GM18526 (cell line): Measurements from ENCODE around the gene GFRA4.

Source experiments
- POLR2A ChIP-seq: IDR thresholded peaks from 3 replicates; pipeline ENCODE4 v1.6.1; 2011; ENCODE audit not compliant: insufficient read length; ENCODE audit errors: extremely low read depth

Gene GFRA4

DNA sequence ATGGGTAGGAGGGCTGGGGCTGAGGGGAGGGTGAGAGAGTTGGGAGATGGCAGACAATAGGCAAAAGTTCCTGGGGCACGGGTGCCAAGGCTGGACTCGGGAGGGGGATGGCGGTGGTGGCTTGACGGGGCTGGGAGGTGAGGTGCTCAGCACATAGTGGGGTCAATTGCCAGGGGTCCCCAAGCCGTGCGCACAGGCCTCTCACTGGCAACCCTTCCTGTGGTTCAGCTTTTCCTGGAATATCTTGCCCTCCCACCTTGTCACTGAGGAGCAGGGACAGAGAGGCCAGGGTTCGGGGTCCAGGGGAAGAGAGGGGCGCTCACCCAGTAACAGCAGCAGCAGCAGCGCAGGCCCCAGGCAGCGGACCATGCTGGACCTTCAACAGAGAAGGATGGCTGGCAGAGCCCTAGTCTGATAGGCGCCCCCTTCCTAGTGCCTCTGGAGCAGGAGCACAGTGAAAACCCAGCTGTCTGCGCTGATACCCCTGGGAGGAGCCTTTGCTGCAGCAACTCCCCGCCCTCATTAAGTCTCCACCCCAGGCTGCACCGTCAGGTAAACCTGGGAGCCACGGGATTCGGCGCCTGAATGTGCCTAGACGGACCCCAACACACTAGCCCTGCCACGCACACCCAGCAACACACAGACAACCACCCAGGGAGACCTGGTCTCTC lies at the start of gene GFRA4:
GFRA4 (minus strand) TSS at position 369 of the 671 bp plus-strand sequence; CDS start at position 369, 0 bp downstream.
- no peak for TF ChIP-seq POLR2A

DNA sequence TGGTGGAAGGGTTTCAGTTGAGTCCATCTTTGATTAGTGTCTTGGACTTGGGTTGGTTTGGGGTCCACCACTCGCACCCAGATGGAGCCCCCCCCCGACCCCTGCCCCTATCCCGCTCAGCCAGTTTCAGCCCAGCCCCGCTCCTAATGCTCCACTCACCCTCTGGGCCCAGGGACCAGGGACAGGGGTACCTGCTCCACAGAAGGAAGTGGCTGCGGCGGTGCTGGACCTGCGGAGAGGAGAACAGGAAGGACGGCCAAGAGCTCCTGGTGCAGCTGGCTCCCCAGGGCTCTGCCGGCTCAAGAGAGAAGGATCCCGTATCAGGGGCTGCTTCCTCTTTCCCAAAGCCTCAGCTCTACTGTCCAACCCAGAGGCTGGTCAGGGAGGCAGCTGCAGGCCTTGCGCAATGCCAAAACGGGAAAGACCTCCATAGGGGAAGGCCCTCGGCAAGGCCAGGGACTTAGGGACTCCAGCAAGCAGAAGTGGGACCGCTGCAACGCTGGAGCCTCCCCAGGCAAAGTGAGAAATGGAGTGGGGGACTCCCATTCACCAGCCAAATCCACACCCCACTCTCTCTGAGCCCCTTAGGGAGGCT lies 49.2 kb upstream of the GFRA4 start, which contains the start of gene SIGLEC1:
SIGLEC1 (minus strand) TSS at position 322 of the 595 bp plus-strand sequence. CDS start 5,472 bp downstream, outside the sequence.
- TF ChIP-seq POLR2A = no peak

DNA sequence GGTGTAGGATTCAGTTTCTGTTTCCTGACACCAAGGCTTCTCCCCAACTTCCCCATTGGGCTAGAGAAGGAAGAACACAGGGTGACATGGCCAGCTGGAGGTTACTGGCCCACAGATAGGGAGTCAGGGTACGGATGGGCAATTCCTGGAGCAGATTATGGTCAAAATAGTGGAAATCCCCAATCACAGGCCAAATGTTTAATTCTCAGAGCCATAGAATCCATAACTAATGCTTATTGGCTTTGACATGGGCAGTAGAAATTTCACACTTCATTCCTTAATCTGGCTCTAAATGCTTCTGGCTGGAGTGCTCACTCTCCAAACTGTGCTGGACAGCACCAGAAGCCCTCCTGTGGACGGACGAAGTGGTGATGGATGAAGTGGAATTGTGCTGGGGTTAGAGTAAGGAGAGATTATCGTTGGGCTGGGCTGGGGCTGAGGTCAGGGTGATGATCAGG lies 48.3 kb upstream of the GFRA4 start:
- no peak for TF ChIP-seq POLR2A

GRCh38 chr20:3710703-3711483 lies 47.7 kb upstream of the GFRA4 start:
- no peak for TF ChIP-seq POLR2A

GRCh38 chr20:3710011-3710466 lies 46.8 kb upstream of the GFRA4 start:
- TF ChIP-seq POLR2A = no peak

DNA sequence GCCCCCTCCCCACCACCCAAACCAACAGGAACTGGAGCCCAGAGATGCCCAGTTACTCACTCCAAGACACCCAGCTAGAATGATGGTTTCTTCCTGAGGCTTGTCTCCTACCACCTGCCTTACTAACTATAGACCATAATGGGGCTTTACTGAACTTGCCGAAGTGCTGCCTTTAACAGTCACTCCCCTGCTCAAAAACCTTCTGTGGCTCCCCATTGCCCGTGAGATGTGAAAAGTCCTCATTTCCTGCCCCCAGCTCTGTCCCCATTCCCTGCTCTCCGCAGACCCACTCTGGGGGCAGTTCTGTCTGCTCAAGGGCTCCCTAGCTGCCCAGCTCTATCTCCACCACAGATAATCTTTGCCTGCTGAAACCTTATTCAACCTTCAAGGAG lies 44.3 kb upstream of the GFRA4 start:
- TF ChIP-seq POLR2A = no peak

- no peak for TF ChIP-seq POLR2A
Measured at GRCh38 chr20:3706774-3707507, 43.7 kb upstream of the GFRA4 start.

DNA sequence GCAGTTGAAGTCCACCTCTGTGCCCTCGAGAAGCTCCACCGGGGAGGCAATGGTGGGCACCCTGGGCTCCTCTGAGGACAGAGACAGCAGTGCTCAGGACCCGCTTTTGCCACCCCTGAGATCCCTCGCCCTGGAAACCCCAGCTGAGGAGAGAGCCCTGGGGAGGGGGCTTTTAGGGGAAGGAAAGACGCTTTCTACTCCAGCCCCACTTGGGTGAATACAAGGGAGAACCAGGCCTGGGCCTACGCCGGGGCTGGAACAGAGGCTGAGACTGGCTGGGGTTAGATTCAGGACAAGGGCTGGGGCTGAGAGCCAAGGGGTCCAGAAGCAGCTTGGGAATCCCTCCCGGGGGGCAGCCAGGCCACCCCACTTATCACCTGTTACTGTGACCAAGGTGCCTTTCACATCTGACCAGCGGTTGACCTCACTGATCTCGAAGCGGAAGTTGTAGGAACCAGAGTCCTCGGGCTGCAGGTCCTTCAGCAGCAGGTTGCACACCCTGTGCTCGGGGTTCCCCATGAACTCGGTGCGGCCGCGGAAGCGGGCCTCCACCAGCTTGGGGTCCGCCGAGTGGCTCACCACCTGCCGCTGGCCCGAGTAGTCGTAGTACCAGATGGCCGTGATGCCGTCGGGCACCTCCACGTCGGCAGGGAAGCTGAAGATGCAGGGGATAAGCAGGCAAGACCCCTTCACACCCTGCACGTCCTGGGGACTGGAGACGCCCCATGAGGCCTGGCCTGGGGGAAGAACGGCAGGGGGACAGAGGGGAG lies 43.0 kb upstream of the GFRA4 start:
- no peak for TF ChIP-seq POLR2A

- TF ChIP-seq POLR2A = no peak
Measured at GRCh38 chr20:3705491-3705969, 42.3 kb upstream of the GFRA4 start.

- TF ChIP-seq POLR2A = no peak
Measured at GRCh38 chr20:3704087-3704486, 40.9 kb upstream of the GFRA4 start.

- TF ChIP-seq POLR2A = no peak
Measured at GRCh38 chr20:3702611-3703391, 39.6 kb upstream of the GFRA4 start.

GRCh38 chr20:3701061-3701998 lies 38.1 kb upstream of the GFRA4 start:
- no peak for TF ChIP-seq POLR2A
